Suprapubic skin (tissue), 4 donors: Measurements from ENCODE around the gene SOD1.

Source experiments
- CTCF ChIP-seq, 2 donors: fragments of 200-600 bp in 1 of 2; fragments of 450-650 bp in 1 of 2; sonication (generic) in 1 of 2; IDR thresholded peaks; one replicate each; pipeline ENCODE4 v1.5.1; 2016 to 2019; ENCODE audit warnings: antibody characterized with exemption in 2 of 2, mild to moderate bottlenecking in 1 of 2, moderate library complexity in 1 of 2
- POLR2A ChIP-seq, 2 donors: fragments of 450-650 bp; IDR thresholded peaks; one replicate each; pipeline ENCODE4 v1.6.1; 2017; ENCODE audit warnings: antibody characterized with exemption in 2 of 2, mild to moderate bottlenecking in 2 of 2, moderate library complexity in 2 of 2
- POLR2AphosphoS5 ChIP-seq, 3 donors: sonication (generic); formaldehyde crosslinking; IDR thresholded peaks; one replicate each; pipeline ENCODE4 v1.6.1; 2017; ENCODE audit warnings: antibody characterized with exemption in 3 of 3

- TF ChIP-seq CTCF (IDR thresholded peaks at IDR 0.05) (no peak), POLR2A (IDR thresholded peaks at IDR 0.05) (no peak), POLR2AphosphoS5 (IDR thresholded peaks at IDR 0.05) (no peak)
Observed at GRCh38 chr21:31616216-31616615, 43.3 kb upstream of the SOD1 start.
